Effector memory CD8-positive, alpha-beta T cell (primary cell): ENCODE results near the gene CC2D1B.

ENCODE experiments used
- ATAC-seq: fragments of 150-1000 bp; cut with Tn5 transposase; replicated peaks from 2 replicates; pipeline ENCODE4 v1.10.0; 2021; ENCODE audit warnings: mild to moderate bottlenecking, moderate library complexity
- DNase-seq, 3 experiments: peaks; one replicate each; pipeline ENCODE4 v3.0.0; 2021
- H3K27ac Mint-ChIP-seq, 2 donors: one replicate each; pipeline ENCODE4 v1.8.0; 2022; ENCODE audit warnings: mild to moderate bottlenecking in 2 of 2, mixed read lengths in 2 of 2, moderate library complexity in 2 of 2
- H3K27me3 Mint-ChIP-seq, 2 donors: one replicate each; pipeline ENCODE4 v1.8.0; 2022; ENCODE audit warnings: mixed read lengths in 2 of 2
- H3K36me3 Mint-ChIP-seq: one replicate; pipeline ENCODE4 v1.8.0; 2022; ENCODE audit warnings: mild to moderate bottlenecking, moderate library complexity, mixed read lengths; ENCODE audit not compliant: insufficient read depth
- H3K4me1 Mint-ChIP-seq, 2 donors: one replicate each; pipeline ENCODE4 v1.8.0; 2022; ENCODE audit warnings: low read depth in 2 of 2, mixed read lengths in 2 of 2
- H3K4me3 Mint-ChIP-seq, 2 donors: one replicate each; pipeline ENCODE4 v1.8.0; 2022; ENCODE audit warnings: mild to moderate bottlenecking in 2 of 2, mixed read lengths in 2 of 2, moderate library complexity in 2 of 2
- H3K9me3 Mint-ChIP-seq, 2 donors: one replicate each; pipeline ENCODE4 v1.8.0; 2022; ENCODE audit warnings: mixed read lengths in 2 of 2

CC2D1B gene

DNA sequence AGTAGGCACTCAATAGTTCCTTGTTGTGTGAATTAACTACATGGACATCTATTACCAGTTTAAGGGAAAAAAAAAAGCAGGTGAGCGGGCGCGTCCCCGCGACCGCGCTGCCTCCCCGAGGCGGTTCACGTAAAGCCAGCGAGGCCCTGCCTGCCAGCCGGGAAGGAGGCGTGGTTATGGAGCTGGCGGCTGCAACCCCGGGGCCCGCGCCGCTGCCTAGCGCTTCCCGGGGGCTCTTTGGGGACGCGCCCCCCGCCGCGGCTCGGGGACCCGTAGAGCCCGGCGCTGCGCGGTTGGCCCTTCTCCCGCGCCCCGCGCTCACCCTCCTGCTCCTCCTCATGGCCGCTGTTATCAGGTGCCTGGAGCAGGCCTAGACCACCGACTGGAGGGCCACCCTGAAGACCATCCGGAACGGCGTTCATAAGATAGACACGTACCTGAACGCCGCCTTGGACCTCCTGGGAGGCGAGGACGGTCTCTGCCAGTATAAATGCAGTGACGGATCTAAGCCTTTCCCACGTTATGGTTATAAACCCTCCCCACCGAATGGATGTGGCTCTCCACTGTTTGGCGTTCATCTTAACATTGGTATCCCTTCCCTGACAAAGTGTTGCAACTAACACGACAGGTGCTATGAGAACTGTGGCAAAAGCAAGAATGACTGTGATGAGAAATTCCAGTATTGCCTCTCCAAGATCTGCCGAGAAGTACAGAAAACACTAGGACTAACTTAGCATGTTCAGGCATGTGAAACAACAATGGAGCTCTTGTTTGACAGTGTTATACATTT, 2.6 kb upstream of the CC2D1B start:
- H3K36me3 Mint-ChIP-seq, result peaks cover 27% of the 10 kb centered on the region
- DNase-seq, result peak; percentile 30 to 36 (median 33)
- H3K27ac Mint-ChIP-seq, result no peak overlapping the region
- no peaks in the 10 kb centered on the region for H3K9me3 Mint-ChIP-seq
- H3K4me3 Mint-ChIP-seq, result peak overlapping the region; percentile 11 to 60
- peaks cover 20 to 26% of the 10 kb centered on the region in 2 donors for H3K4me1 Mint-ChIP-seq
- no peaks in the 10 kb centered on the region for H3K27me3 Mint-ChIP-seq
- ATAC-seq, result no peak

- peaks cover 22 to 26% of the 10 kb centered on the region in 2 donors for H3K4me1 Mint-ChIP-seq
- H3K27ac Mint-ChIP-seq, result peak overlapping the region in 1 of 2 donors; percentile 38
- H3K27me3 Mint-ChIP-seq, result no peaks in the 10 kb centered on the region
- peaks cover 35% of the 10 kb centered on the region for H3K36me3 Mint-ChIP-seq
- H3K4me3 Mint-ChIP-seq, result peak overlapping the region in 1 of 2 donors; percentile 97
- H3K9me3 Mint-ChIP-seq, result no peaks in the 10 kb centered on the region
- DNase-seq (no peak), ATAC-seq (no peak)
These were observed 1.3 kb upstream of the CC2D1B start for GRCh38 chr1:52367272-52367671.

- Mint-ChIP-seq H3K4me1 (peaks cover 30 to 32% of the 10 kb centered on the region in 2 donors), H3K27me3 (no peaks in the 10 kb centered on the region), H3K9me3 (no peaks in the 10 kb centered on the region), H3K4me3 (peak overlapping the region; percentile 95 to 97), H3K27ac (peak overlapping the region; percentile 96 to 98), H3K36me3 (peaks cover 41% of the 10 kb centered on the region)
- ATAC-seq, result no peak
- no peak for DNase-seq
These were observed 467 bp upstream of the CC2D1B start for GRCh38 chr1:52366517-52366827.

- peaks cover 50% of the 10 kb centered on the region for H3K36me3 Mint-ChIP-seq
- peaks cover 31 to 32% of the 10 kb centered on the region in 2 donors for H3K4me1 Mint-ChIP-seq
- no peak for ATAC-seq
These were observed 797 bp downstream of the CC2D1B start for GRCh38 chr1:52365071-52365745.

GRCh38 chr1:52364235-52364839, 1.7 kb downstream of the CC2D1B start:
- Mint-ChIP-seq H3K4me1 (peaks cover 31 to 32% of the 10 kb centered on the region in 2 donors), H3K27ac (peak overlapping the region; percentile 96 to 98), H3K36me3 (peaks cover 57% of the 10 kb centered on the region)

More at GRCh38 chr1:52365071-52365745, 797 bp downstream of the CC2D1B start:
- Mint-ChIP-seq H3K4me3 (peak overlapping the region; percentile 95 to 97), H3K27me3 (no peaks in the 10 kb centered on the region), H3K9me3 (no peaks in the 10 kb centered on the region), H3K27ac (peak overlapping the region; percentile 96 to 98)
- no peak for DNase-seq

GRCh38 chr1:52360595-52360968, 5.4 kb downstream of the CC2D1B start:
- H3K4me1 Mint-ChIP-seq, result peaks cover 23 to 27% of the 10 kb centered on the region in 2 donors
- peak overlapping the region in 1 of 2 donors; percentile 49 for H3K27ac Mint-ChIP-seq
- H3K36me3 Mint-ChIP-seq, result peaks cover 84% of the 10 kb centered on the region
- H3K4me3 Mint-ChIP-seq, result no peak overlapping the region
- DNase-seq, result no peak
- H3K27me3 Mint-ChIP-seq, result no peaks in the 10 kb centered on the region
- H3K9me3 Mint-ChIP-seq, result no peaks in the 10 kb centered on the region
- ATAC-seq, result no peak

More at GRCh38 chr1:52364235-52364839, 1.7 kb downstream of the CC2D1B start:
- DNase-seq, result no peak
- Mint-ChIP-seq H3K4me3 (peak overlapping the region; percentile 95 to 97), H3K9me3 (no peaks in the 10 kb centered on the region), H3K27me3 (no peaks in the 10 kb centered on the region)
- no peak for ATAC-seq

DNA sequence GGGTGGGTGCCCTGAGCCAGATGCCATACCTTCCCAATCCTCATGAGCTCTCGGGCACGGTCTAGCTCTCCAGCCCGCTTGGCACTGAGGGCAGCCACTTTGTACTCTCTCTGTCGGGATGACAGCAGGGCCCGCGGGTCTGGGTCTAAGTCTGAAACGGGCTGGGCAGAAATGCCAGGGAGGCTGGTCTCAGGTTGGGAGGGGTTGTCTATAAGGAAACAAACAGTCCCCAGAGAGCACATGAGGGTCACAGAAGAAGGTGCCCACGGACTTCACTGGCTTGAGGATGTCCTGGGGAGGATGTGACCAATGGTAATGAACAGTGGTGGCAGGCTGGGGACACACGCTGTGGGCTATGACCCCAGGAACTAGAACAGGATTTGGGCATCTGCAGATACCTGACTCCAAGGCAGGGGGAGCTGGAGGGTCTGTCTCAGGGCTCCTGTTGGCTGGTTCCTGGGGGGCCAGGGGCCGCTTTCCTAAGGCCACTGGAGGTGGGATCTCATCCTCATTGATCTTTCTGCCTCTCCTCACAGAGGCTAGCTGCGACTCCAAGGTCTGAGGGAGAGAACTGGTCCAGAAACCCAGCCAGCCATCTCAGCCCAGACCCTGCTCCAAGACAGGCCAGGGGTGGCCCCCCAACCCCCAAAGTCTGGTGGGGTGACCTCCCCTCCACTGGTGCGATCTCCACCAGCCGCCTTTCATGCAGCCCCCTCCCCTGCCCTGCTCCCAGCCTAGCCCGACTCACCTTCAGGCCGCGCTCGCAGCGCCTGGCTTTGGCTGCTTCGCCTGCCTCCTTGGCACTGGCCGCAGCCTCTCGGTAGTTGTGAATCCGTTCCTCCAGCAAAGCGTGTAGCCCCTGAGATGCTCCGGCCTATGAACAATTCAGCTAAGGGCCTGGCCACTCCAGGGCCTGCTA, 6.1 kb downstream of the CC2D1B start:
- no peak for DNase-seq
- Mint-ChIP-seq H3K27ac (peak overlapping the region in 1 of 2 donors; percentile 49), H3K27me3 (no peaks in the 10 kb centered on the region)

DNA sequence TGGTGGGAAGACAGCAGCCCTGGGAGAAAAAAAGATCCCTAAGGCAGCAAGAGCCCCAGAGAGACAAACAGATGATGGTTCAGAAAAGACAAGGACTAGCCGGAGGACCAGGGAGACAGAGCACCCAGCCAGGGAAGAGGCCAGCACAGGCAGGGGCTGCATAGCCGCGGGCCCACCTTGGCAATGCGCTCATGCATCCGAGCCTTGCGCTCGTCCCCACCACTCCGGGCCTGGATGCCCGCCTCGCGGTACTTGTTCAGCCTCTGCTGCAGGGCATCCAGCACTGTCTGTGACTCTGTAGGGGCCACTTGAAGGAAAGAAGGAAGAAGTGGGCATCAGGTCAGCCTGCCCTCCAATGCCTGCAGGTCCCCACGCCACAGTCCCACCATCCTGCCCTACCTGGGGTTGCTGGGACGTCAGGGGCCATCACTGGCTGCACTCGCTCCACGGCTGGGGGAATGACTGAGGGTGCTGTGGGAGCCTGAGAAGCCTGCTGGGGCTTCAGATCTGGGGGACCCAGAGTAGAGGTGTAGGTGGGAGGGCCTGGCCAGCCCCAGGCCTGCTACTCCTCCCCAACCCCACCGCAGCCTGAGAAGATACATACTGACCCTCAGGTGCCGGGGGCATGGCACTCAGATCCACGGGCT, 7.0 kb downstream of the CC2D1B start:
- peak overlapping the region in 1 of 2 donors; percentile 82 for H3K27ac Mint-ChIP-seq
- no peak for DNase-seq
- ATAC-seq, result no peak
- peaks cover 12 to 13% of the 10 kb centered on the region in 2 donors for H3K4me1 Mint-ChIP-seq
- H3K4me3 Mint-ChIP-seq, result no peak overlapping the region
- H3K9me3 Mint-ChIP-seq, result no peaks in the 10 kb centered on the region
- peaks cover 85% of the 10 kb centered on the region for H3K36me3 Mint-ChIP-seq
- no peaks in the 10 kb centered on the region for H3K27me3 Mint-ChIP-seq

More for the DNA sequence above, 6.1 kb downstream of the CC2D1B start:
- no peak for ATAC-seq
- no peak overlapping the region for H3K4me3 Mint-ChIP-seq
- peaks cover 85% of the 10 kb centered on the region for H3K36me3 Mint-ChIP-seq
- H3K9me3 Mint-ChIP-seq, result no peaks in the 10 kb centered on the region
- peaks cover 17 to 21% of the 10 kb centered on the region in 2 donors for H3K4me1 Mint-ChIP-seq

DNA sequence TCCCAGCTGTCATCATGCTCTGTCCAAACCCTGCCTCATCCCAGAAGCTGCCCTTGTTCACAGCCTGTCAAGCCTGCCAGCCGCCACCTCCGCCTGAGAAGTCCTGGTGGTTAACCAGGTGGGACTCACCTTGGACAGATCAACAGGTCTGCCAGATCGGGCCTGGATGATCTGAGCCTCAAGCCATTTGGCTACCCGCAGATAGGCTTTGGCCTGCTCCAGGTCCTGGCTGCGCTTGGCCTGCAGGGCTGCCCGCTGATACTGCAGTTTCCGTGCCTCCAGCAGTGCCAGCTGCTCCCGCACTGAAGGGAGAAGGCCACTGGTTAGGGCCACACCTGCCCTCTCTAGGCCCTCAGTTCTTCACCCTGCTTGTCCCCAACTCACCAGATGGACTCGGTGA, 8.6 kb downstream of the CC2D1B start:
- Mint-ChIP-seq H3K4me1 (peaks cover 9 to 11% of the 10 kb centered on the region in 2 donors), H3K36me3 (peaks cover 79% of the 10 kb centered on the region), H3K27me3 (no peaks in the 10 kb centered on the region), H3K4me3 (no peak overlapping the region), H3K27ac (peak overlapping the region in 1 of 2 donors; percentile 75), H3K9me3 (no peaks in the 10 kb centered on the region)
- no peak for ATAC-seq
- no peak for DNase-seq

GRCh38 chr1:52356818-52357355, 9.1 kb downstream of the CC2D1B start:
- no peaks in the 10 kb centered on the region for H3K27me3 Mint-ChIP-seq
- H3K27ac Mint-ChIP-seq, result peak overlapping the region in 1 of 2 donors; percentile 79
- DNase-seq (no peak), ATAC-seq (no peak)
- H3K4me1 Mint-ChIP-seq, result peaks cover 7% of the 10 kb centered on the region in 2 donors
- no peaks in the 10 kb centered on the region for H3K9me3 Mint-ChIP-seq
- H3K4me3 Mint-ChIP-seq, result no peak overlapping the region
- peaks cover 77% of the 10 kb centered on the region for H3K36me3 Mint-ChIP-seq

- peak overlapping the region; percentile 77 to 79 for H3K27ac Mint-ChIP-seq
- no peak for ATAC-seq
- peaks cover 72% of the 10 kb centered on the region for H3K36me3 Mint-ChIP-seq
These were observed 10.0 kb downstream of the CC2D1B start for GRCh38 chr1:52355847-52356505.

GRCh38 chr1:52355436-52355835, 10.6 kb downstream of the CC2D1B start:
- H3K36me3 Mint-ChIP-seq, result peaks cover 66% of the 10 kb centered on the region
- no peak overlapping the region for H3K4me3 Mint-ChIP-seq
- DNase-seq, result no peak
- no peaks in the 10 kb centered on the region for H3K9me3 Mint-ChIP-seq
- H3K27me3 Mint-ChIP-seq, result no peaks in the 10 kb centered on the region
- no peak for ATAC-seq
- peaks cover 2 to 4% of the 10 kb centered on the region in 2 donors for H3K4me1 Mint-ChIP-seq
- peak overlapping the region in 1 of 2 donors; percentile 77 for H3K27ac Mint-ChIP-seq

More at GRCh38 chr1:52355847-52356505, 10.0 kb downstream of the CC2D1B start:
- no peak for DNase-seq
- H3K27me3 Mint-ChIP-seq, result no peaks in the 10 kb centered on the region
- H3K4me3 Mint-ChIP-seq, result no peak overlapping the region
- H3K9me3 Mint-ChIP-seq, result no peaks in the 10 kb centered on the region
- H3K4me1 Mint-ChIP-seq, result peaks cover 2 to 4% of the 10 kb centered on the region in 2 donors
